Ishikawa (cell line): ENCODE measurements around the gene ARHGEF39.

Experiments
- CEBPB ChIP-seq: IDR thresholded peaks from 2 replicates; pipeline ENCODE4 v1.6.1; 2012
- EGR1 ChIP-seq: IDR thresholded peaks from 2 replicates; pipeline ENCODE4 v1.6.1; 2012
- EP300 ChIP-seq: IDR thresholded peaks from 2 replicates; pipeline ENCODE4 v1.6.1; 2012; ENCODE audit warnings: borderline replicate concordance
- FOXM1 ChIP-seq: IDR thresholded peaks from 2 replicates; pipeline ENCODE4 v1.6.1; 2012; ENCODE audit warnings: low read depth, borderline replicate concordance
- RAD21 ChIP-seq: IDR thresholded peaks from 2 replicates; pipeline ENCODE4 v1.6.1; 2012; ENCODE audit warnings: low read depth
- TAF1 ChIP-seq: IDR thresholded peaks from 2 replicates; pipeline ENCODE4 v1.6.1; 2012; ENCODE audit warnings: low read depth, mild to moderate bottlenecking
- YY1 ChIP-seq: IDR thresholded peaks from 2 replicates; pipeline ENCODE4 v1.6.1; 2012; ENCODE audit warnings: low read depth
- TF ChIP-seq, protein P1 (sequence below): IDR thresholded peaks from 2 replicates; pipeline ENCODE4 v1.6.1; 2012
- TF ChIP-seq, protein P2 (sequence below): IDR thresholded peaks from 2 replicates; pipeline ENCODE4 v1.6.1; 2012

DNA sequence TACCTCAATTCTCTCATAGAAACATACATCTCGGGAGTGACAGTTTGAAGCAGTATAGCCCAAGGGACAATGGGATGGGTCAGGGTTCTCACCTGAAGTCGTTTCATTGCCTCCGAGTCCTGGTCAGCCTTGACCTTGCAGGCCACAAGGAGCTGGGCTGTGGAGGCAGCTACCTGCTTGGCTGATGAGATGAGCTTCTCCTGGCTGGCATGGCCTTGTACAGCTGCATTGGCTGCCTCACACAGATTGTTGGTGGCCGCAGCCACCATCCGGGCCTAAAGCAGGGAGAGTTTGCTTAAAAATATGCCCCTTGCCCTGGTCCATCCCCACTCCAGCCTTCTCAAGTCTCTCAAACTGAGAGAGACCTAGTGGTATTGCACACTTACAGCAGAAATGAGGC lies 33.2 kb upstream of the ARHGEF39 start:
- TF ChIP-seq TAF1 (no peak), EP300 (no peak), CEBPB (no peak), EGR1 (no peak), FOXM1 (no peak), RAD21 (no peak), YY1 (no peak)
- TF ChIP-seq, protein P1, sequence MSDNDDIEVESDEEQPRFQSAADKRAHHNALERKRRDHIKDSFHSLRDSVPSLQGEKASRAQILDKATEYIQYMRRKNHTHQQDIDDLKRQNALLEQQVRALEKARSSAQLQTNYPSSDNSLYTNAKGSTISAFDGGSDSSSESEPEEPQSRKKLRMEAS: no peak
- TF ChIP-seq, protein P2, sequence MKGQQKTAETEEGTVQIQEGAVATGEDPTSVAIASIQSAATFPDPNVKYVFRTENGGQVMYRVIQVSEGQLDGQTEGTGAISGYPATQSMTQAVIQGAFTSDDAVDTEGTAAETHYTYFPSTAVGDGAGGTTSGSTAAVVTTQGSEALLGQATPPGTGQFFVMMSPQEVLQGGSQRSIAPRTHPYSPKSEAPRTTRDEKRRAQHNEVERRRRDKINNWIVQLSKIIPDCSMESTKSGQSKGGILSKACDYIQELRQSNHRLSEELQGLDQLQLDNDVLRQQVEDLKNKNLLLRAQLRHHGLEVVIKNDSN: no peak
